GM12892 (cell line): Measurements from ENCODE around the gene ZNF185.

Experiments
- POLR2AphosphoS5 ChIP-seq: IDR thresholded peaks from 2 replicates; pipeline ENCODE4 v1.6.1; 2011; ENCODE audit warnings: low read depth, low read length, control low read depth
- TAF1 ChIP-seq: IDR thresholded peaks from 2 replicates; pipeline ENCODE4 v1.6.1; 2011; ENCODE audit warnings: low read depth, mild to moderate bottlenecking, control low read depth, low read length, borderline replicate concordance

- TF ChIP-seq POLR2AphosphoS5 (no peak), TAF1 (no peak)
Measured at GRCh38 chrX:152926923-152927322, 29.1 kb downstream of the ZNF185 start.
